ENCODE measurements around the gene WFIKKN1. TPM values are rescaled to one million over a fixed set of nuclear protein-coding genes. Genes with fewer than 3 reads are reported as not detected.

Gene WFIKKN1
- polyA plus RNA-seq, 1 experiment, result not detected

DNA sequence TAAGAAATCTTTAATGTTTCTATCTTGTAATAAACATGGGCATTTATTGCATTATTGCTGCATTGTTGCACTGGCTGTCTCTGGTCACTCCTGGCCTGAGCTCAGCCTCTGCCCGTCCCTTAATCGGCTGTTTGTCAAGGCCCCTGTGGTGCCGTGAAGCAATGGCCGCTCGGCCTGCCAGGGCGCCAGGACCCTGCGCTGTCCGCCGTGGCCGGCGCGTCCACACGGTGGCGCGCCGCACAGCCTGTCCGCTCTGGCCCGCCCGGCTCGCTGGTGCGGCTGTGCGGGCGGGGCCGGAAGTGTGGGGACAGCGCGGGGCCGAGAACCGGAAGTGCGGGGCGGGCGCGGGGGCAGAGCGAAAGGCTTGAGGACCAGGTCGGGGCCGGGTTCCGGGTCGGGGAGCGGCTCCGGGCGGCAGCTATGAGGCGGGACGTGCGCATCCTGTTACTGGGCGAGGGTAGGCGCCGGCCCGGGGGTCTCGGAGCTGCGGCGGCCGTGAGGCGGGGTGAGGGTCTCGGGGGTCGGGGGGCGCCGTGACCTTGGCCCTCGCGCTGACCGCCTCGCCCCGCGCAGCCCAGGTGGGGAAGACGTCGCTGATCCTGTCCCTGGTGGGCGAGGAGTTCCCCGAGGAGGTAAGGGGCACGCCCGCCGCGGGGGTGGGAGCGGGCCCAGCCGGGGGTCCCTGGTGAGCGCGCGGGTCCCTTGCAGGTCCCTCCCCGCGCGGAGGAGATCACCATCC lies 37.2 kb downstream of the WFIKKN1 start, which contains the start of gene RHOT2:
TSS of gene RHOT2 (plus strand) at position 353 of the 739 bp plus-strand sequence. CDS start at position 421, 68 bp downstream.
- ChIA-PET POLR2A (interaction anchor here (0.6 to 1.5 kb wide), 4 partner anchors 8 to 89 kb away, joined by 3 to 4 read pairs (median 4); partner anchors contain the start of gene STUB1), CTCF (interaction anchor here (0.6 to 1.9 kb wide), 6 partner anchors 8 to 101 kb away, joined by 3 to 5 read pairs (median 4); partner anchors contain the start of gene RHBDL1)
- DNase-seq (ENCODE audit: low read depth, low spot score), result peak; percentile 55
- no peaks in the 10 kb centered on the region; the same call in 1 of the 2 replicates for H3K9me3 ChIP-seq (ENCODE audit: control insufficient read depth, insufficient read depth, low read length)
- TF ChIP-seq CTCF (IDR thresholded peaks at IDR 0.05; ENCODE audit: low read depth, low read length), result peak; percentile 63
- peak within 1 kb of the TSS; percentile 81 for H3K4me3 ChIP-seq (ENCODE audit: low read depth, low read length)
- no peak within 1 kb of the TSS for H3K27ac ChIP-seq (ENCODE audit: low read depth, low read length)
- no peaks in the 10 kb centered on the region for H3K27me3 ChIP-seq (ENCODE audit: control insufficient read depth, insufficient read depth, low read length)

DNA sequence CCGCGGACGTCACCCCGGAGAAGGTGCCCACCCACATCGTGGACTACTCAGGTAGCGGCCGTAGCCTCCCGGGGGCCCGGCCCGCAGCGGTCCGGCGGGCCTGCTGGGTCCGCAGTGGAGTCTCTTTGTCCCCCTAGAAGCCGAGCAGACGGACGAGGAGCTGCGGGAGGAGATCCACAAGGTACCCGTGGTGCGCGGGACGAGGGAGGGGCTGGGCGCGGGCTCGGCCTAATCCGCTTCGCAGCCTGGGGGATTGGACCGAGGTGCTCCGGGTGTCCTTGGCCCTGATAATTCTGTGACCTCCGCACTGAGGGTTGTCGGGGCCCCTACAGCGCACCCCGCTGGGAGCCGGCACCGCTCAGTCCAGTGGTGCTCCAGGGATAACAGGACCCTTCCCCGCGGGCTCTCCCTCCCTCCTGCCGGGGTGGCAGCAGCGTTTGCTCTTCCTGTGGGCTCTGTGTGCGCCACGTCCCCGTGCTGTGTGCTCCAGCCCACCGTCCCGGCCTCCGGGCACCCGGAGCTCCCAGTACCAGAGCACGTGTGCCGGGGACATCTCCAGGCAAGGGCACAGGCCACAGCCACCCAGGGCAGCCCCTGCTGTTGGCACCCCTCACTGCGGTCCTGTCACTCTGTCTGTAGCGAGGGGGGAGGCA lies 37.9 kb downstream of the WFIKKN1 start:
- Histone ChIP-seq H3K27me3 (ENCODE audit: control insufficient read depth, insufficient read depth, low read length) (no peaks in the 10 kb centered on the region), H3K4me3 (ENCODE audit: low read depth, low read length) (peak overlapping the region; percentile 81), H3K9me3 (ENCODE audit: control insufficient read depth, insufficient read depth, low read length) (no peaks in the 10 kb centered on the region; the same call in 1 of the 2 replicates), H3K27ac (ENCODE audit: low read depth, low read length) (no peak overlapping the region)
- TF ChIP-seq CTCF (IDR thresholded peaks at IDR 0.05; ENCODE audit: low read depth, low read length), result no peak
- POLR2A ChIA-PET, result interaction anchor here (0.8 to 1.0 kb wide), 3 partner anchors 10 to 16 kb away, joined by 3 to 4 read pairs (median 4); partner anchors contain the start of genes JMJD8 and STUB1
- DNase-seq (ENCODE audit: low read depth, low spot score), result no peak
- CTCF ChIA-PET, result interaction anchor here (0.6 to 1.9 kb wide), 3 partner anchors 13 to 668 kb away, joined by 3 to 5 read pairs (median 4); no protein-coding TSS in a partner anchor

DNA sequence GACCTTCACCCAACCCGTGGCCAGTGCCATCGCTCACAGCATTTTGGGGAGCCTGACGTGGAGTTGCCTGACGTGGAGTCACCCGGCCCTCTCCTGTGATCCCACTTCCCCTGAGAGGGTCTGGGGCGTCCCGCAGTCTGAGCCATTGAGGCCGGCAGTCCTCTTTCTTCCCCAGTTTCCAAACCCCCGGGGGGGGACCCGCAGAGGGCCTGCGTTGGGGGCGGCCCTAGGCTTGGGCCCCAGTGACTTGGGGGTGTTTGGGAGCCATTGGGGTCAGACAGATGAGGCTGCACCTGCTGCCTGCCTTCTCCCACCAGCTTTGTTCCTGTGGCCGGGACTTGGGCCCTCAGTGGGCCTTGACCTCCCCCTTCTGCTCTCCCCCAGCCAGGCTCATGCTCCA lies 38.9 kb downstream of the WFIKKN1 start:
- DNase-seq (ENCODE audit: low read depth, low spot score), result no peak
- TF ChIP-seq CTCF (IDR thresholded peaks at IDR 0.05; ENCODE audit: low read depth, low read length), result no peak
- Histone ChIP-seq H3K4me3 (ENCODE audit: low read depth, low read length) (peak overlapping the region; percentile 81; the same call in 1 of the 2 replicates), H3K9me3 (ENCODE audit: control insufficient read depth, insufficient read depth, low read length) (no peaks in the 10 kb centered on the region; the same call in 1 of the 2 replicates), H3K27me3 (ENCODE audit: control insufficient read depth, insufficient read depth, low read length) (no peaks in the 10 kb centered on the region), H3K27ac (ENCODE audit: low read depth, low read length) (no peak overlapping the region)
- ChIA-PET CTCF (no interaction called here), POLR2A (no interaction called here)

DNA sequence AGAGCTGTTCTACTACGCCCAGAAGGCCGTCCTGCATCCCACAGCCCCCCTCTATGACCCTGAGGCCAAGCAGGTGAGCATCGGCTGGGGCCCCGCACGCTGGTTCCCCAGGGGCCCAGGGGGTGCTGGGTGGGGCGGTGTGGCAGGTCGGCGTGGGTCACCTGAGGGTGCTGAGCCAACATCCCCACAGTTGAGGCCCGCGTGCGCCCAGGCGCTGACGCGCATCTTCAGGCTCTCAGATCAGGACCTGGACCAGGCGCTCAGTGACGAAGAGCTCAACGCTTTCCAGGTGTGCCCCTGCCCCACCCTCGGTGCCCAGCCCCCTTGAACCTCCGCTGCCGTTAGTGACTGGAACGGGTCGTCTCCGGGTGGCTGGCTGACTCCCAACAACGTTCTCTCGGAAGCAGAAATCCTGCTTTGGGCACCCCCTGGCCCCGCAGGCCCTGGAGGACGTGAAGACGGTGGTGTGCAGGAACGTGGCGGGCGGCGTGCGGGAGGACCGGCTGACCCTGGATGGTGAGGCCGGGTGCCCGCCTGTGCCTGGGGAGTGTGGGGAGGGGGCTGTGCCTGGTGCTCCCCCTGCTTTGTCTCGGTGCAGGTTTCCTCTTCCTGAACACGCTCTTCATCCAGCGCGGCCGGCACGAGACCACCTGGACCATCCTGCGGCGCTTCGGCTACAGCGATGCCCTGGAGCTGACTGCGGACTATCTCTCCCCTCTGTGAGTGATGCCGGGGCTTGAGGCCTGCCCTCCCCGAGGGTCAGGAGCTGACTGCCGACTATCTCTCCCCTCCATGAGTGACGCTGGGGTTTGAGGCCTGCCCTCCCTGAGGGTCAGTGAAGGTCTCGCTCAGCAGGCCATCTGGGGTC lies 39.9 kb downstream of the WFIKKN1 start:
- TF ChIP-seq CTCF (IDR thresholded peaks at IDR 0.05; ENCODE audit: low read depth, low read length), result no peak
- POLR2A ChIA-PET, result no interaction called here
- H3K4me3 ChIP-seq (ENCODE audit: low read depth, low read length), result no peak overlapping the region
- CTCF ChIA-PET, result interaction anchor here (0.6 kb wide), 1 partner anchor 236 kb away, joined by 3 read pairs; no protein-coding TSS in a partner anchor
- no peak for DNase-seq (ENCODE audit: low read depth, low spot score)
- H3K9me3 ChIP-seq (ENCODE audit: control insufficient read depth, insufficient read depth, low read length), result no peaks in the 10 kb centered on the region; the same call in 1 of the 2 replicates
- no peak overlapping the region for H3K27ac ChIP-seq (ENCODE audit: low read depth, low read length)
- no peaks in the 10 kb centered on the region for H3K27me3 ChIP-seq (ENCODE audit: control insufficient read depth, insufficient read depth, low read length)
